DND-41 (cell line): ENCODE measurements around the gene DHH.

Experiments
- ATAC-seq: fragments of 200-7000 bp; cut with Tn5 transposase; 3 replicates; pipeline ENCODE4 v1.9.1; 2021; ENCODE audit warnings: low read depth; ENCODE audit not compliant: insufficient read depth
- DNase-seq: peaks from one replicate; pipeline ENCODE4 v3.0.0-alpha.2; 2020
- H2AFZ ChIP-seq: 2 replicates; pipeline ENCODE4 v1.6.0; 2012; ENCODE audit warnings: low read depth, low read length
- H3K27ac ChIP-seq: 2 replicates; pipeline ENCODE4 v1.5.1; 2012; ENCODE audit warnings: low read length, inconsistent platforms
- H3K27me3 ChIP-seq: fragments of 200-600 bp; sonication (generic); 2 replicates; pipeline ENCODE4 v1.6.0; 2012; ENCODE audit warnings: low read length, mild to moderate bottlenecking, inconsistent platforms; ENCODE audit not compliant: insufficient read depth, poor library complexity
- H3K36me3 ChIP-seq: 2 replicates; pipeline ENCODE4 v1.5.1; 2012; ENCODE audit warnings: low read length, inconsistent platforms; ENCODE audit not compliant: insufficient read depth
- H3K4me1 ChIP-seq: 2 replicates; pipeline ENCODE4 v1.5.1; 2012; ENCODE audit warnings: mild to moderate bottlenecking, low read length; ENCODE audit not compliant: insufficient read depth
- H3K4me2 ChIP-seq: 2 replicates; pipeline ENCODE4 v1.6.0; 2012; ENCODE audit warnings: mild to moderate bottlenecking, moderate library complexity, low read length, inconsistent platforms; ENCODE audit not compliant: insufficient read depth
- H3K4me3 ChIP-seq, 2 experiments: fragments of 200-600 bp in 1 of 2; shearing (Covaris generic) in 1 of 2; 2 replicates each; pipeline ENCODE4 v1.5.1; 2012 to 2016; ENCODE audit warnings: inconsistent platforms in 2 of 2, low read length in 2 of 2, mild to moderate bottlenecking in 2 of 2, low read depth in 1 of 2, moderate library complexity in 1 of 2
- H3K79me2 ChIP-seq: 2 replicates; pipeline ENCODE4 v1.6.0; 2012; ENCODE audit warnings: low read length, inconsistent platforms; ENCODE audit not compliant: insufficient read depth
- H3K9ac ChIP-seq: 2 replicates; pipeline ENCODE4 v1.6.0; 2012; ENCODE audit warnings: low read depth, mild to moderate bottlenecking, inconsistent platforms, low read length, moderate library complexity
- H3K9me3 ChIP-seq: 2 replicates; pipeline ENCODE4 v1.5.1; 2012; ENCODE audit warnings: low read length, moderate library complexity, mild to moderate bottlenecking, inconsistent platforms; ENCODE audit not compliant: insufficient read depth, severe bottlenecking
- H4K20me1 ChIP-seq: 2 replicates; pipeline ENCODE4 v1.6.0; 2012; ENCODE audit warnings: low read length; ENCODE audit not compliant: insufficient read depth
- CTCF ChIP-seq: IDR thresholded peaks from 2 replicates; pipeline ENCODE4 v1.5.1; 2012; ENCODE audit warnings: borderline replicate concordance, low read length, moderate library complexity, mild to moderate bottlenecking; ENCODE audit not compliant: poor library complexity, severe bottlenecking; ENCODE audit errors: extremely low read depth
- EZH2 ChIP-seq: IDR thresholded peaks from 3 replicates; pipeline ENCODE4 v1.6.1; 2012; ENCODE audit warnings: borderline replicate concordance, low read depth, mild to moderate bottlenecking, moderate library complexity, low read length, inconsistent platforms; ENCODE audit not compliant: severe bottlenecking

The DHH gene

GRCh38 chr12:49054524-49054923 is 40.1 kb downstream of the DHH start:
- peak overlapping the region; percentile 99 for H3K4me2 ChIP-seq
- TF ChIP-seq CTCF (no peak), EZH2 (no peak)

GRCh38 chr12:49054096-49054495 is 40.5 kb downstream of the DHH start:
- peaks cover 87% of the 10 kb centered on the region for H3K79me2 ChIP-seq

More at GRCh38 chr12:49054524-49054923, 40.1 kb downstream of the DHH start:
- H3K27me3 ChIP-seq = no peaks in the 10 kb centered on the region
- no peak overlapping the region for H3K27ac ChIP-seq
- H3K36me3 ChIP-seq = peaks cover 98% of the 10 kb centered on the region
- no peak overlapping the region for H3K4me3 ChIP-seq
- no peak for DNase-seq
- no peak overlapping the region for H2AFZ ChIP-seq
- H3K9me3 ChIP-seq = no peaks in the 10 kb centered on the region
- H3K79me2 ChIP-seq = peaks cover 91% of the 10 kb centered on the region
- no peak overlapping the region for H3K9ac ChIP-seq
- H3K4me1 ChIP-seq = peaks cover 51% of the 10 kb centered on the region
- ATAC-seq = no peak
- peaks cover 100% of the 10 kb centered on the region for H4K20me1 ChIP-seq

GRCh38 chr12:49052451-49053208 is 42.0 kb downstream of the DHH start:
- H4K20me1 ChIP-seq = peaks cover 88% of the 10 kb centered on the region
- H3K4me3 ChIP-seq = no peak overlapping the region
- H3K9me3 ChIP-seq = no peaks in the 10 kb centered on the region
- TF ChIP-seq CTCF (peak; percentile 20), EZH2 (no peak)
- DNase-seq = no peak
- H3K4me1 ChIP-seq = peaks cover 35% of the 10 kb centered on the region
- no peak overlapping the region for H3K9ac ChIP-seq
- no peaks in the 10 kb centered on the region for H3K27me3 ChIP-seq
- no peak overlapping the region for H2AFZ ChIP-seq
- no peak for ATAC-seq
- no peak overlapping the region for H3K27ac ChIP-seq
- H3K79me2 ChIP-seq = peaks cover 72% of the 10 kb centered on the region
- no peak overlapping the region for H3K4me2 ChIP-seq
- H3K36me3 ChIP-seq = peaks cover 99% of the 10 kb centered on the region

More at GRCh38 chr12:49054096-49054495, 40.5 kb downstream of the DHH start:
- Histone ChIP-seq H2AFZ (no peak overlapping the region), H3K36me3 (peaks cover 98% of the 10 kb centered on the region), H3K27ac (no peak overlapping the region), H3K4me1 (peaks cover 49% of the 10 kb centered on the region), H3K9ac (no peak overlapping the region), H3K4me3 (no peak overlapping the region), H3K9me3 (no peaks in the 10 kb centered on the region), H3K4me2 (no peak overlapping the region), H4K20me1 (peaks cover 100% of the 10 kb centered on the region), H3K27me3 (no peaks in the 10 kb centered on the region)
- no peak for ATAC-seq
- no peak for DNase-seq
- TF ChIP-seq CTCF = no peak
- no peak for TF ChIP-seq EZH2
